ENCODE data around the gene SMIM5. TPM values are rescaled to one million over a fixed set of nuclear protein-coding genes. Genes with fewer than 3 reads are reported as not detected.

Gene SMIM5
- total RNA-seq, 4 donors from 2014 or later, result 68.8 to 161 (median 97.1) TPM; not detected in 1

GRCh38 chr17:75666959-75667790 is 33.9 kb downstream of the SMIM5 start, which contains the start of the genes RECQL5 and SAP30BP:
TSS of gene RECQL5 (minus strand) at chr17:75667154. CDS start at chr17:75666557, 597 bp downstream.
TSS of gene SAP30BP (plus strand) at chr17:75667338. CDS start at chr17:75667373, 35 bp downstream.
- no peaks in the 10 kb centered on the region for H3K27me3 ChIP-seq
- peak within 1 kb of the TSS; percentile 85 to 98 (median 92) for H3K4me3 ChIP-seq
- H3K4me1 ChIP-seq, result peaks cover 0 to 26% (median 6%) of the 10 kb centered on the region in 4 donors
- TF ChIP-seq CTCF (IDR thresholded peaks at IDR 0.05), result peak in 1 of 6 experiments; percentile 3
- peak; percentile 83 to 85 for TF ChIP-seq POLR2A (IDR thresholded peaks at IDR 0.05)
- H3K9me3 ChIP-seq, result no peaks in the 10 kb centered on the region
- peak within 1 kb of the TSS; percentile 81 to 91 (median 86) for H3K27ac ChIP-seq
- peaks cover 0 to 42% (median 0%) of the 10 kb centered on the region in 3 donors for H3K36me3 ChIP-seq
- DNase-seq, result peak; percentile 96 to 99 (median 99)

- Histone ChIP-seq H3K27ac (peak overlapping the region; percentile 81 to 91 (median 86)), H3K27me3 (no peaks in the 10 kb centered on the region), H3K36me3 (peaks cover 0 to 41% (median 0%) of the 10 kb centered on the region in 3 donors), H3K4me1 (peaks cover 0 to 26% (median 6%) of the 10 kb centered on the region in 4 donors), H3K4me3 (peak overlapping the region; percentile 85 to 98 (median 92)), H3K9me3 (no peaks in the 10 kb centered on the region)
- no peak for DNase-seq
- TF ChIP-seq CTCF (IDR thresholded peaks at IDR 0.05) (no peak), POLR2A (IDR thresholded peaks at IDR 0.05) (no peak)
Measured at GRCh38 chr17:75667825-75668224, 34.6 kb downstream of the SMIM5 start.

- Histone ChIP-seq H3K27ac (no peak overlapping the region), H3K36me3 (peaks cover 0 to 45% (median 0%) of the 10 kb centered on the region in 3 donors), H3K9me3 (no peaks in the 10 kb centered on the region), H3K4me3 (peak overlapping the region in 1 of 4 donors; percentile 98), H3K27me3 (no peaks in the 10 kb centered on the region), H3K4me1 (peaks cover 0 to 26% (median 6%) of the 10 kb centered on the region in 4 donors)
- TF ChIP-seq POLR2A (IDR thresholded peaks at IDR 0.05), result no peak
- no peak for TF ChIP-seq CTCF (IDR thresholded peaks at IDR 0.05)
- no peak for DNase-seq
Measured at GRCh38 chr17:75668489-75668888, 35.3 kb downstream of the SMIM5 start.

- H3K4me3 ChIP-seq, result no peak overlapping the region
- no peaks in the 10 kb centered on the region for H3K27me3 ChIP-seq
- no peak for TF ChIP-seq POLR2A (IDR thresholded peaks at IDR 0.05)
- no peak for TF ChIP-seq CTCF (IDR thresholded peaks at IDR 0.05)
- no peak overlapping the region for H3K27ac ChIP-seq
- peaks cover 0 to 58% (median 0%) of the 10 kb centered on the region in 3 donors for H3K36me3 ChIP-seq
- DNase-seq, result no peak
- H3K4me1 ChIP-seq, result peaks cover 0 to 29% (median 6%) of the 10 kb centered on the region in 4 donors
- no peaks in the 10 kb centered on the region for H3K9me3 ChIP-seq
Measured at GRCh38 chr17:75670868-75671267, 37.6 kb downstream of the SMIM5 start.

GRCh38 chr17:75672011-75672410 is 38.8 kb downstream of the SMIM5 start:
- Histone ChIP-seq H3K36me3 (peaks cover 0 to 61% (median 0%) of the 10 kb centered on the region in 3 donors), H3K4me1 (peaks cover 0 to 22% (median 3%) of the 10 kb centered on the region in 4 donors), H3K27me3 (no peaks in the 10 kb centered on the region), H3K9me3 (no peaks in the 10 kb centered on the region), H3K4me3 (no peak overlapping the region), H3K27ac (no peak overlapping the region)
- TF ChIP-seq CTCF (IDR thresholded peaks at IDR 0.05), result no peak
- TF ChIP-seq POLR2A (IDR thresholded peaks at IDR 0.05), result no peak
- no peak for DNase-seq
